ENCODE measurements around the gene LRP2BP. TPM values are rescaled to one million over a fixed set of nuclear protein-coding genes. Genes with fewer than 3 reads are reported as not detected.

The LRP2BP gene
- total RNA-seq, 3 donors from 2014 or later, result 0.96 to 2.3 (median 1.6) TPM

DNA sequence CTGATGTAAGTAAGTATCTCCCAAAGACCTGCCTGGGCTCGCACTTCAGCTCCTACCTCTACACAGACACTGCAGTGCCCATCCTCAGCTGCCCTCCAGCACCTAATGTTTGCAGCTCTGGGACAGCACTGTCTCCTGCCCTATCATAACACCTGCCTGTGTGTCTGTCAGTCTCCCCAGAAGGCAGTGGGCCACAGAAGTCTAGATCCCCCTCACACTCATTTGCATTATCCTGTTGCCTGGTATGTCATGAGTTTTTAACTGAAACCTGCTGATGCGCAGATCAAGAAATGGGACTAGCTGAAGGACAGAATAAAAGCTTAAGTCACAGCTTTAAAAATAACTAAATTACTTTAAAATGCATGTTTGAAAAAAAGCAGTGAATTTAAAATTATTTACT is 43.0 kb downstream of the LRP2BP start:
- no peak for TF ChIP-seq POLR2AphosphoS5 (IDR thresholded peaks at IDR 0.05)
- TF ChIP-seq POLR2A (IDR thresholded peaks at IDR 0.05), result no peak
- TF ChIP-seq, protein P1, sequence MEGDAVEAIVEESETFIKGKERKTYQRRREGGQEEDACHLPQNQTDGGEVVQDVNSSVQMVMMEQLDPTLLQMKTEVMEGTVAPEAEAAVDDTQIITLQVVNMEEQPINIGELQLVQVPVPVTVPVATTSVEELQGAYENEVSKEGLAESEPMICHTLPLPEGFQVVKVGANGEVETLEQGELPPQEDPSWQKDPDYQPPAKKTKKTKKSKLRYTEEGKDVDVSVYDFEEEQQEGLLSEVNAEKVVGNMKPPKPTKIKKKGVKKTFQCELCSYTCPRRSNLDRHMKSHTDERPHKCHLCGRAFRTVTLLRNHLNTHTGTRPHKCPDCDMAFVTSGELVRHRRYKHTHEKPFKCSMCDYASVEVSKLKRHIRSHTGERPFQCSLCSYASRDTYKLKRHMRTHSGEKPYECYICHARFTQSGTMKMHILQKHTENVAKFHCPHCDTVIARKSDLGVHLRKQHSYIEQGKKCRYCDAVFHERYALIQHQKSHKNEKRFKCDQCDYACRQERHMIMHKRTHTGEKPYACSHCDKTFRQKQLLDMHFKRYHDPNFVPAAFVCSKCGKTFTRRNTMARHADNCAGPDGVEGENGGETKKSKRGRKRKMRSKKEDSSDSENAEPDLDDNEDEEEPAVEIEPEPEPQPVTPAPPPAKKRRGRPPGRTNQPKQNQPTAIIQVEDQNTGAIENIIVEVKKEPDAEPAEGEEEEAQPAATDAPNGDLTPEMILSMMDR (IDR thresholded peaks at IDR 0.05), result no peak
- Histone ChIP-seq H3K27me3 (no peaks in the 10 kb centered on the region), H3K4me1 (no peaks in the 10 kb centered on the region), H3K27ac (no peak overlapping the region), H3K4me3 (no peak overlapping the region), H3K9me3 (no peaks in the 10 kb centered on the region), H3K36me3 (peaks cover 2% of the 10 kb centered on the region)
- DNase-seq (ENCODE audit: low spot score in 2 of 2), result no peak
- intact Hi-C loops (cut with DNase I; ENCODE audit: low total_unique reads), result no loop called here

DNA sequence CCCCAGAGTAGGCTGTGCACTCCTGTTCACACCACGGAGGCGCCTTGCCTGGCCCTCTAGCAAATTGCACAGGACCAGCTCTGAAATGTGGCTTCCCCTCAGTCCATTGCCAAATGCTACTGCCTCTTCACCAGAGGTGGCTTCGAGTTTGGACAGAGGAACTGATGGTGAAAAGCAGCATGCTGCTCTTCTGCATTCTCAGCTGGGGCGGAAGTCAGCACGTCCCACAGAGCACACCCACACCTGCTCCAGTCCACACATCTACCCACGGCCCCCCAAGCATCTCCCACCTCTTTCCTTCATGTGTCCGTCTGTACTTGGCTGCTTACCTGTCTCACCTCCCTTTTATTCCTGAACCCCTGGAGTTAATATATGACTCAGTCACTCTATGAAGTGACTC is 43.5 kb downstream of the LRP2BP start:
- Histone ChIP-seq H3K4me3 (no peak overlapping the region), H3K36me3 (peaks cover 4% of the 10 kb centered on the region), H3K27ac (no peak overlapping the region), H3K27me3 (no peaks in the 10 kb centered on the region), H3K9me3 (no peaks in the 10 kb centered on the region), H3K4me1 (no peaks in the 10 kb centered on the region)
- TF ChIP-seq POLR2A (IDR thresholded peaks at IDR 0.05) (no peak), POLR2AphosphoS5 (IDR thresholded peaks at IDR 0.05) (no peak)
- TF ChIP-seq, protein P1 (IDR thresholded peaks at IDR 0.05), result no peak
- no peak for DNase-seq (ENCODE audit: low spot score in 2 of 2)
- intact Hi-C loops (cut with DNase I; ENCODE audit: low total_unique reads), result no loop called here

DNA sequence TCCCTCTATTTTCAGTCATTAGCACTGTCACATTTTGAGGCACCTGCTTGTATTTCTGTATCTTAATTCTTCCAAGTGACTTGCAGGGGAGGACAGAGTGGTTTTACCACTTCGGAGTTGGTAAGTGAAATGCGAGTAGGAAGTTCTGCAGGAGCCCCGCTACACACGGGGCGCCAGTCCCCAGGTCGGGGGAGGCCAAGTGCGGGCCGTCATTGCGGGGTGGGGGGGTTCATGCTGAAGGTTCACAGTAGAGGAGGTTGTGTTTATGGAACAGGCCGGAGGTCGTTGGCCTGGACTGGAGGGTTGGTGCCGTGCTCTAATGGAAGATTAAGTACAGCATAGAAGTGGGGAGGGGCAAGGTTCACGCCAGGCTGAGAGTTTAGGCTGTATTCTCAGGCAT is 44.0 kb downstream of the LRP2BP start:
- no peak overlapping the region for H3K27ac ChIP-seq
- peaks cover 4% of the 10 kb centered on the region for H3K36me3 ChIP-seq
- no peak for DNase-seq (ENCODE audit: low spot score in 2 of 2)
- H3K4me1 ChIP-seq, result no peaks in the 10 kb centered on the region
- H3K4me3 ChIP-seq, result no peak overlapping the region
- no peak for TF ChIP-seq POLR2AphosphoS5 (IDR thresholded peaks at IDR 0.05)
- no peak for TF ChIP-seq POLR2A (IDR thresholded peaks at IDR 0.05)
- TF ChIP-seq, protein P1 (IDR thresholded peaks at IDR 0.05), result no peak
- no peaks in the 10 kb centered on the region for H3K27me3 ChIP-seq
- H3K9me3 ChIP-seq, result no peaks in the 10 kb centered on the region
- intact Hi-C loops (cut with DNase I; ENCODE audit: low total_unique reads), result no loop called here

DNA sequence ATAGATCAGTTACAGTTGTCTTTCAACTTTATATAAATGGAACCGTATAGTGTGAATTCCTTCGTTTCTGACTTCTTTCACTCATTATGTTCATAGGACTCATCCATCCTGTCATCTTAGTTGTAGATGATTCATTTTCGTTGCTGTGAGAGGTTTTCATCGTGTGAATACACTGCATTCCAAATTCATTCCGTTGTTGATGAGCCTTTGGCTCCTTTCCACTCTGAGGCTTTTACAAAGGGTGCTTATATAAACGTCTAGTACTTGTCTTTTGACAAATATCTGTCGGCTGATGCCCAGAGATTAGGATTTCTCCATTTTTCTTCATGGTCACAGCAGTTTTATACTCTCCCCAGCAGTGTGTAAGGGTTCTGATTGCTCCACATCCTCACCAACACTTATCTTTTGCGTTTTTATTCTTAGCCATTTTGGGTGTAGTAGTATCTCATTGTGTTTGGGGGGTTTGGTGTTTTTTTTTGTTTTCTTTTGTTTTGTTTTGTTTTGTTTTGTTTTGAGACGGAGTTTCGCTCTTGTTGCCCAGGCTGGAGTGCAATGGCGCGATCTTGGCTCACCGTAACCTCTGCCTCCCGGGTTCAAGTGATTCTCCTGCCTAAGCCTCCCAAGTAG is 48.6 kb downstream of the LRP2BP start:
- H3K27ac ChIP-seq, result no peak overlapping the region
- DNase-seq (ENCODE audit: low spot score in 2 of 2), result no peak
- intact Hi-C loops (cut with DNase I; ENCODE audit: low total_unique reads), result no loop called here
- H3K36me3 ChIP-seq, result peaks cover 4% of the 10 kb centered on the region
- H3K4me3 ChIP-seq, result no peak overlapping the region
- H3K27me3 ChIP-seq, result no peaks in the 10 kb centered on the region
- no peaks in the 10 kb centered on the region for H3K9me3 ChIP-seq
- H3K4me1 ChIP-seq, result no peaks in the 10 kb centered on the region
- TF ChIP-seq POLR2AphosphoS5 (IDR thresholded peaks at IDR 0.05) (no peak), POLR2A (IDR thresholded peaks at IDR 0.05) (no peak)
- TF ChIP-seq, protein P1 (IDR thresholded peaks at IDR 0.05), result no peak

DNA sequence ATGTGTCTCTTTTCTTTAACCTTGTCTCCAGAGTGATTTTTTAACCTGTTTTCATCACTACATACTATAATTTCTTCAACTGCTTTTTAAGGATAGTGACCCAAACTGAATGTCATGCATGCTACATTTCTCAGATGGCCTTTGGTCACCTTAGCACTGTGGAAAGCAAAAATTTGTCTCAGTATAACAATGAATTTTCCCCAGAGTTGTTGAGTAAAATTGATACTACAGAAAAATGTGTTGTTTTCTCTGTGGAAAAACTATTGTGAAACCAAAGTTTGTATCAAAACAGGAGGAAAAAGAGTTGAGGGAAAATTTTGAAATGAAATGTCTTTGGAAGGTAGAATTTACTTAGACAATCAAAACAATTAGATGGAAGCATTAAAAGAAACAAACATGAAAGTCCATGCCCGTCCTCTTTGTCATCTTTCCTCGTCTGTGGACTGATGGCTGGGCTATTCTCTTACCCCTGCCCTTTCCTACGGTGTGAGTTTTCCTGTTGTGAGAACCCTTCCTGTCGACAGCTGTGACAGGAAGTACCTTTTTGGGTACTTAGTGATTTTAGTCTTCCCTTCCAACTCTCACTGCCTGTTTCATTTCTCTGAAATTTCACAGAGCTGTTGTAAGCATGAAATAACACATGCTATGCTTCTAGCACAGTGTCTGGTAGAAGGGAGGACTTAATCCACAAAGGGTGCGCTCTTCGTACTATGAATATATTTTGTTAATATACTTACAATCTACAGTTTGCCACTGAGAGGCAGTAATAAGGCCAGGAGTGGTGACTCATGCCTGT is 50.8 kb downstream of the LRP2BP start:
- H3K27me3 ChIP-seq, result no peaks in the 10 kb centered on the region
- intact Hi-C loops (cut with DNase I; ENCODE audit: low total_unique reads), result no loop called here
- H3K4me1 ChIP-seq, result no peaks in the 10 kb centered on the region
- H3K4me3 ChIP-seq, result no peak overlapping the region
- H3K9me3 ChIP-seq, result no peaks in the 10 kb centered on the region
- peaks cover 4% of the 10 kb centered on the region for H3K36me3 ChIP-seq
- TF ChIP-seq POLR2AphosphoS5 (IDR thresholded peaks at IDR 0.05), result no peak
- TF ChIP-seq POLR2A (IDR thresholded peaks at IDR 0.05), result no peak
- TF ChIP-seq, protein P1 (IDR thresholded peaks at IDR 0.05), result no peak
- H3K27ac ChIP-seq, result peak overlapping the region in 1 of 2 donors; percentile 50
- DNase-seq (ENCODE audit: low spot score in 2 of 2), result no peak

All from breast epithelium (tissue), 4 donors.